SK-N-SH treated with all-trans-retinoic acid at 6 μM for 48 hours (cell line): Measurements from ENCODE around the gene ADPRH.

ENCODE experiments used
- ARNTL ChIP-seq: fragments of 450-650 bp; formaldehyde crosslinking; IDR thresholded peaks from 2 replicates; pipeline ENCODE4 v1.5.0; 2020; ENCODE audit warnings: low read depth, mild to moderate bottlenecking, moderate library complexity, borderline replicate concordance
- CSRNP3 ChIP-seq: fragments of 250-450 bp; sonication (Bioruptor Pico); IDR thresholded peaks from 2 replicates; pipeline ENCODE4 v1.5.1; 2021; ENCODE audit warnings: mild to moderate bottlenecking, moderate library complexity
- ESRRG ChIP-seq: fragments of 250-450 bp; sonication (Bioruptor Pico); IDR thresholded peaks from 2 replicates; pipeline ENCODE4 v1.6.1; 2021; ENCODE audit warnings: mild to moderate bottlenecking
- GLIS3 ChIP-seq: fragments of 250-450 bp; sonication (Bioruptor Pico); IDR thresholded peaks from 2 replicates; pipeline ENCODE4 v1.5.0; 2020; ENCODE audit warnings: mild to moderate bottlenecking, moderate library complexity
- RARB ChIP-seq: fragments of 250-450 bp; sonication (Bioruptor Pico); IDR thresholded peaks from 2 replicates; pipeline ENCODE4 v1.8.0; 2021; ENCODE audit warnings: mild to moderate bottlenecking, moderate library complexity
- TCF4 ChIP-seq: fragments of 250-450 bp; sonication (Bioruptor Pico); IDR thresholded peaks from 2 replicates; pipeline ENCODE4 v1.8.0; 2021; ENCODE audit warnings: mild to moderate bottlenecking, moderate library complexity, borderline replicate concordance
- TOX ChIP-seq: fragments of 250-450 bp; sonication (Bioruptor Pico); IDR thresholded peaks from 2 replicates; pipeline ENCODE4 v1.8.0; 2021; ENCODE audit warnings: mild to moderate bottlenecking, moderate library complexity, borderline replicate concordance
- ZNF565 ChIP-seq: fragments of 450-650 bp; formaldehyde crosslinking; conservative IDR thresholded peaks from 2 replicates; pipeline ENCODE4 v1.5.0; 2020; ENCODE audit warnings: low read depth, mild to moderate bottlenecking, moderate library complexity
- ZNF70 ChIP-seq: fragments of 450-650 bp; formaldehyde crosslinking; IDR thresholded peaks from 2 replicates; pipeline ENCODE4 v1.5.0; 2020; ENCODE audit warnings: mild to moderate bottlenecking, moderate library complexity
- TF ChIP-seq, protein P1 (sequence below): fragments of 250-450 bp; sonication (Bioruptor Pico); IDR thresholded peaks from 2 replicates; pipeline ENCODE4 v1.8.0; 2020; ENCODE audit warnings: mild to moderate bottlenecking, moderate library complexity, borderline replicate concordance

DNA sequence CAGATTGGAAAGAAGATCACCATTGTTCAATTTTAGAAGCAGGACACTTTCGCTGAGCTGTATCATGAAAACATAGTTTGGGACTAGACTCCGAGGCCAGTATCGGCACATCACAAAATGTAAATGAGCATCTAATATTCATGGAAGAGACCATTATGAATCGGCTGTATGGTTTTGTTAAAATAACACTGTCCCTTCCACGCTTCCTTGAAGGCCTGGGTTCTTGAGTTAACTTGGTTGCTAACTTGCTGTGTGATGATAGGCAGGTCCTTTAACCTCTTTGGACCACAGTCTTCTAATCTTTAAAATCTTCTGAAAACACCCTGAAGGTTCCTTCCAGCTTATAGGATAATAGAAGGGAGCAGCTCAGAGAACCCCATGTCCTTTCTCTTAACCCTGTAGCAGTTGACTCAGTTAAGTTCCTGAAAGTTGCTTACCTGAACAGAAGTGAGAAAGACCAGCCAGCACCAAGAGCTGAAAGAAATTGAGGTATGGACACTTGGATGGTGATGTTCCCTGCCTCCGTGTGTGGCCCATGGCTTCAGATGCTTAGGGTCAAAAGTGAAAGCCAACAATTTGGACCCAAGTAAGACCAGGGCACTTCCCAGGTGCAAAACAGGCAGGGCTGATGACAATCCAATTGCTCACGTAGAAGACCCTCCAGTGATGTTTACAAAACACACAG, 22.0 kb upstream of the ADPRH start:
- TF ChIP-seq ZNF70 (no peak), CSRNP3 (CRISPR knock-in tag) (no peak), TCF4 (no peak), ARNTL (CRISPR knock-in tag) (no peak), TOX (no peak), ESRRG (no peak), ZNF565 (no peak), GLIS3 (CRISPR knock-in tag) (no peak), RARB (CRISPR knock-in tag) (no peak)
- TF ChIP-seq, protein P1, sequence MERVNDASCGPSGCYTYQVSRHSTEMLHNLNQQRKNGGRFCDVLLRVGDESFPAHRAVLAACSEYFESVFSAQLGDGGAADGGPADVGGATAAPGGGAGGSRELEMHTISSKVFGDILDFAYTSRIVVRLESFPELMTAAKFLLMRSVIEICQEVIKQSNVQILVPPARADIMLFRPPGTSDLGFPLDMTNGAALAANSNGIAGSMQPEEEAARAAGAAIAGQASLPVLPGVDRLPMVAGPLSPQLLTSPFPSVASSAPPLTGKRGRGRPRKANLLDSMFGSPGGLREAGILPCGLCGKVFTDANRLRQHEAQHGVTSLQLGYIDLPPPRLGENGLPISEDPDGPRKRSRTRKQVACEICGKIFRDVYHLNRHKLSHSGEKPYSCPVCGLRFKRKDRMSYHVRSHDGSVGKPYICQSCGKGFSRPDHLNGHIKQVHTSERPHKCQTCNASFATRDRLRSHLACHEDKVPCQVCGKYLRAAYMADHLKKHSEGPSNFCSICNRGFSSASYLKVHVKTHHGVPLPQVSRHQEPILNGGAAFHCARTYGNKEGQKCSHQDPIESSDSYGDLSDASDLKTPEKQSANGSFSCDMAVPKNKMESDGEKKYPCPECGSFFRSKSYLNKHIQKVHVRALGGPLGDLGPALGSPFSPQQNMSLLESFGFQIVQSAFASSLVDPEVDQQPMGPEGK (CRISPR knock-in tag): no peak
